CD4-positive, alpha-beta T cell treated with Interleukin-4 for 4 hours (primary cell): ENCODE data around the gene PRR27.
"Not testable (repeated sequence)": the region's sequence is repeated elsewhere in the genome, so short reads cannot be mapped to it uniquely, and the experiment has no call there.

Source experiments
- DNase-seq: peaks from one replicate; pipeline ENCODE4 v3.0.0-alpha.2; 2020

Gene PRR27

GRCh38 chr4:70203601-70204000 is 49.6 kb downstream of the PRR27 start:
- DNase-seq = no peak

GRCh38 chr4:70212752-70213151 is 58.7 kb downstream of the PRR27 start:
- not testable (repeated sequence) for DNase-seq
